DMS114 treated with DMSO at 0.1 percent for 48 hours (cell line): ENCODE data around the gene TMPRSS9.
"Not testable (repeated sequence)": the region's sequence is repeated elsewhere in the genome, so short reads cannot be mapped to it uniquely, and the experiment has no call there.

Experiments used
- DNase-seq: peaks from one replicate; lab custom pipeline; 2025; ENCODE audit not compliant: unreplicated experiment; lab: John Stamatoyannopoulos, UW

TMPRSS9 gene

DNA sequence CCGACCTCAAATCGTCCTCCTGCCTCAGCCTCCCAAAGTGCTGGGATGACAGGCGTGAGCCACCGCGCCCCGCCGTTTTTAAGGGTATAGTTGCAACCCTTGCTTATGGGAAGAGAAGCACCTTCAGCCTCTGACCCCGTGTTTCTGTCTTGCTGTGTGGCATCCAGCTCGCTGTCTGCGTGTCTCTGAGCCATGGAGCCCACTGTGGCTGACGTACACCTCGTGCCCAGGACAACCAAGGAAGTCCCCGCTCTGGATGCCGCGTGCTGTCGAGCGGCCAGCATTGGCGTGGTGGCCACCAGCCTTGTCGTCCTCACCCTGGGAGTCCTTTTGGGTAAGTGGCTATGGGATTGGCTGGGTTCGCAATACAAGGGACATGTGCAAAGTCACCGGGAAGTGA is 29.5 kb downstream of the TMPRSS9 start:
- no peak for DNase-seq

DNA sequence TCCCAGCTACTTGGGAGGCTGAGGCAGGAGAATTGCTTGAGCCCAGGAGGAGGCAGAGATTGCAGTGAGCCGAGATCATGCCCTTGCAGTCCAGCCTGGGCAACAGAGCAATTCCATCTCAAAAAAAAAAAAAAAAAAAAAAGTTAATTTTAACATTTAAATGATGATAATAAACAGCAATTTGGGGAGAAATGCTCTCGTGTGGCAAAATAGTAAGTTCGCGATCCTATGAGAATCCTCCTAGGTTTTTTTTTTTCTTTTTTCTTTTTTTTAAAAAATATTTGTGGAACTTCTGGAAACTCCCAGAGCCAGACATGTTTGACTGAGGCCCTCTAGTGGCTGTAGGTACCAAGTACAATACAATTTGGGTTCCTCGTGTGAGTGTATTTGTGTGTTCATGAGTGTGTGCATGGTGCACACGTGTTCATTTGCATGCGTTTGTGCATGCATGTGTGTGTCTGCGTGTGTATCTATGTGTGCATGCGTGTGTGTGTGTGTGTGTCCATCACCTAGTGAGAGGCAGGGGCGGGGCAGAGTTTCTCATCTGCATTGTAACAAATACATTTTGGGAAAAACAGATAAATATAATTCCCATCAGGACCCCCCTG is 31.2 kb downstream of the TMPRSS9 start:
- peak; percentile 22 for DNase-seq

- DNase-seq = no peak
These were observed 32.3 kb downstream of the TMPRSS9 start for GRCh38 chr19:2392366-2392765.

DNA sequence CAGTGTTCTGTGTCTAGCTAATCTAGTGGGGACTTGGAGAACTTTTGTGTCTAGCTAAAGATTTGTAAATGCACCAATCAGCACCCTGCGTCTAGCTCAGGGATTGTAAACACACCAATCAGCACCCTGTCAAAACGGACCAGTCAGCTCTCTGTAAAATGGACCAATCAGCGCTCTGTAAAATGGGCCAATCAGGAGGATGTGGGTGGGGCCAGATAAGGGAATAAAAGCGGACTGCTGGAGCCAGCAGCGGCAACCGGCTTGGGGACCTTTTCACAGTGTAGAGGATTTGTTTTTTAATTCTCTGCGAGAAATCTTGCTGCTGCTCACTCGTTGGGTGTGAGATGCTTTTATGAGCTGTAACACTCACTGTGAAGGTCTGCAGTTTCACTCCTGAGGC is 32.8 kb downstream of the TMPRSS9 start:
- not testable (repeated sequence) for DNase-seq

GRCh38 chr19:2394054-2394441 is 34.0 kb downstream of the TMPRSS9 start:
- no peak for DNase-seq

DNA sequence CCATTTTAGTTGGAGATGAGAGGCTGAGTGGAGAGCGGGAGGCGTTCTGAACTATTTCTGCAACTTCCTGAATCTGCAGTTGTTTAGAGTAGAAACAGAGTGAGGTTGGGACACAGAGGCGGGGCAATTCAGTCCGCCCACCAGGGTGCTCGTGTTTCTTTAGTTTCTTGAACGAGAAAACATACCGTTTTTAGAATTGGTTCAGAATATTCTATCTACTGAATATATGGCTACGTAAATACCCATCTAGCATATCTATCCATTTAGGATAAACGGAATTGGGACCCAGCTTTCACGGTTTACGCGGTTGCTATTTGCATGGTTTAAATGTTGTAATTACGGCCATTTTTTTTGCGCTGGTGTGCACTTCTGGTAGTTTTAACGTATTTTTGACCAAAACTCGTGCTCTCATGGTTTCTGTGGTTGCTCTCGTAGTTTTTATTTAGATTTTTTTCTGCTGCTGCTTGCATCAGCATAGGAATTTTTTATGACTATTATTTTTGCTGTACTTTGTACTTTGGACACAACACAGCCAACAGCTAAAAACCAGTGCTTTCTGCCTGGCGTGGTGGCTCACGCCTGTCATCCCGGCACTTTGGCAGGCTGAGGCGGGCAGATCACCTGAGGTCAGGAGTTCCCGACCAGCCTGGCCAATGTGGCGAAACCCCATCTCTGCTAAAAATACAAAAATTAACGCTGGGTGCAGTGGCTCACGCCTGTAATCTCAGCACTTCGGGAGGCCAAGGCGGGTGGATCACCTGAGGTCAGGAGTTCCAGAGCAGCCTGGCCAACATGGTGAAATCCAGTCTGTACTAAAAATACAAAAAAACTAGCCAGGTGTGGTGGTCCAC is 34.6 kb downstream of the TMPRSS9 start:
- DNase-seq = no peak

DNA sequence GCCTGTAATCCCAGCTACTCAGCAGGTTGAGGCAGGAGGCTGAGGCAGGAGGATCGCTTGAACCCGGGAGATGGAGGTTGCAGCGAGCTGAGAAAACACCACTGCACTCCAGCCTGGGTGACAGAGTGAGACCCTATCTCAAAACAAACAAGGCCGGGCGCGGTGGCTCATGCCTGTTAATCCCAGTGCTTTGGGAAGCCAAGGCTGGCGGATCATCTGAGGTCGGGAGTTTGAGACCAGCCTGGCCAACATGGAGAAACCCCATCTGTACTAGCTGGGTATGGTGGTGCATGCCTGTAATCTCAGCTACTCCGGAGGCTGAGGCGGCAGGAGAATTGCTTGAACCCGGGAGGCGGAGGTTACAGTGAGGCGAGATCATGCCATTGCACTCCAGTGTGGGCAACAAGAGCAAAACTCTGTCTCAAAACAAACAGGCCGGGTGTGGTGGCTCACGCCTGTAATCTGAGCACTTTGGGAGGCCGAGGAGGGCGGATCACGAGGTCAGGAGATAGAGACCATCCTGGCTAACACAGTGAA is 35.3 kb downstream of the TMPRSS9 start:
- DNase-seq = not testable (repeated sequence)

DNA sequence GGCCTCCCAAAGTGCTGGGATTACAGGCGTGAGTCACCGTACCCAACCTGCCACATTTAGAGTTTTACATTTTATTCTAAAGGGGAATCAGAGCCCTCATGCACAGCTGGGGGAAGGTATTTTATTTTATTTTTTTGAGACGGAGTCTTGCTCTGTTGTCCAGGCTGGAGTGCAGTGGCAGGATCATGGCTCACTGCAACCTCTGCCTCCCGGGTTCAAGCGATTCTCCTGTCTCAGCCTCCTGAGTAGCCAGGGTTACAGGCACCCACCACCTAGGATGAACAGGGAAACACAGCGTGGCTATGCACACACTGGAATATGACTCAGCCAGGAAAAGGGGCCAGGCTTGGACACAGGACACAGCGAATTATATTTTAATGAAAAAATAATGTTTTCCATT is 37.1 kb downstream of the TMPRSS9 start:
- DNase-seq = not testable (repeated sequence)

- no peak for DNase-seq
These were observed 38.8 kb downstream of the TMPRSS9 start for GRCh38 chr19:2398735-2399305.

- DNase-seq = no peak
These were observed 39.5 kb downstream of the TMPRSS9 start for GRCh38 chr19:2399582-2399981.

GRCh38 chr19:2408247-2408646 is 48.2 kb downstream of the TMPRSS9 start:
- DNase-seq = no peak

- DNase-seq = no peak
These were observed 49.4 kb downstream of the TMPRSS9 start for GRCh38 chr19:2409352-2409912.

- no peak for DNase-seq
These were observed 50.0 kb downstream of the TMPRSS9 start for GRCh38 chr19:2410023-2410422.

DNA sequence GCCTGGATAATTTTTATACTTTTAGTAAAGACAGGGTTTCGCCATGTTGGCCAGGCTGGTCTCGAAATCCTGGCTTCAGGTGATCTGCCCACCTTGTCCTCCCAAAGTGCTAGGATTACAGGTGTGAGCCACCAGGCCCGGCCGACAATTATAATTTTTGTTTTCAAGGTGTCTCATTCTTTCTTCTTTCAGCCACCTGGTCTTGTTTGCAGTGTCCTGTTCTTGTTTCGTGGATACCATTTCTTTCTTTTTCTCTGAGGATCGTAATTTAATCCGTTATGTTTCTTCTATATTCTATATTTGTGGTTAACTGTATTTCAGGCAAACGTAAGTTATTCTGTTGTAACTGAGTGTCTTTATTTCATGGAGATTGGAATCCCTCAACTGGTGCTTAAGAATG is 51.6 kb downstream of the TMPRSS9 start:
- no peak for DNase-seq

GRCh38 chr19:2412449-2412848 is 52.4 kb downstream of the TMPRSS9 start:
- no peak for DNase-seq

DNA sequence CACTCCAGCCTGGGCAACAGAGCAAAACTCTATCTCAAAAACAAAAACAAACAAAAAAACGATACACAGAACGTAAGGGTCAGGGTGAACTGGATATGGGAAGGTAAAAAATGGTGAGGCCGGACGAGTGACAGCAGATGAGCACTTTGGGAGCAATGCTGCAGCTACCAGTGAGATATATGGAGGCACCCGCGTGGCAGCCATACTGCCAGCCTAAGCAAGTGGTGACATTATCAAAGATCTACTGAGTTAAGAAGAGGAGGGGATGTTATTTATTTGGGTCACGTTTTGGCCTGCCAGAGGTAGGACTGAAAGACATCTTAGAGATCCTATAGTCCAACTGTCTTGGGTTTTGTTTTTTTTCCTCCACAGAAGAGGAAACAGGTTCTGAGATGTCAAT is 53.1 kb downstream of the TMPRSS9 start:
- DNase-seq = no peak

GRCh38 chr19:2413629-2414028 is 53.6 kb downstream of the TMPRSS9 start:
- DNase-seq = no peak

DNA sequence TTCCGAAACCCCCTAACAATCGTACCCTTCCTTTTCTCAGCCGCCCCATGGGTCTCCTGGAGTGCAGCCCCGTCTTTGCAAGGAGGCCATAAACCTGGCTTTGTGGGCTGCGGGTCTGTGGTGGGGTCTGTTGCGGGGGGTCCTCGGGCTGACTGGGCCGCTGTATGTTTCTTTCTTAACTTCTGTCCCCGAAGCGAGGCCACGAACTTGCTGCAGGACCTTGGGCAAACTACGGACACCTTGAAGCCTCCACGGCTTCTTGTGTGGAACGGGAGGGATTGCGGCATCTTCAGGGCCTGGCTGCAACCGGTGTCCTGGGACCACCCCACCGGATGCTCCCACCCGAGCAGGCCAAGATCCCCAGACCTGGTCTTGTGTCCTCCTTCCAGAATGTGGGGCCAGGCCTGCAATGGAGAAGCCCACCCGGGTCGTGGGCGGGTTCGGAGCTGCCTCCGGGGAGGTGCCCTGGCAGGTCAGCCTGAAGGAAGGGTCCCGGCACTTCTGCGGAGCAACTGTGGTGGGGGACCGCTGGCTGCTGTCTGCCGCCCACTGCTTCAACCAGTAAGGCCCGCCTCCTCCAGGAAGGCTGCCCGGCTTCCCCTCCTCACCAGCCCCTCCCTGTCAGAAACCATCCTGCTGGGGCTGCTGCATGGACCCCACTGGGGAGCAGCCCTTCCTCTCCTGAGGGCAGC is 55.4 kb downstream of the TMPRSS9 start:
- DNase-seq = no peak

GRCh38 chr19:2415973-2416319 is 55.9 kb downstream of the TMPRSS9 start:
- no peak for DNase-seq

DNA sequence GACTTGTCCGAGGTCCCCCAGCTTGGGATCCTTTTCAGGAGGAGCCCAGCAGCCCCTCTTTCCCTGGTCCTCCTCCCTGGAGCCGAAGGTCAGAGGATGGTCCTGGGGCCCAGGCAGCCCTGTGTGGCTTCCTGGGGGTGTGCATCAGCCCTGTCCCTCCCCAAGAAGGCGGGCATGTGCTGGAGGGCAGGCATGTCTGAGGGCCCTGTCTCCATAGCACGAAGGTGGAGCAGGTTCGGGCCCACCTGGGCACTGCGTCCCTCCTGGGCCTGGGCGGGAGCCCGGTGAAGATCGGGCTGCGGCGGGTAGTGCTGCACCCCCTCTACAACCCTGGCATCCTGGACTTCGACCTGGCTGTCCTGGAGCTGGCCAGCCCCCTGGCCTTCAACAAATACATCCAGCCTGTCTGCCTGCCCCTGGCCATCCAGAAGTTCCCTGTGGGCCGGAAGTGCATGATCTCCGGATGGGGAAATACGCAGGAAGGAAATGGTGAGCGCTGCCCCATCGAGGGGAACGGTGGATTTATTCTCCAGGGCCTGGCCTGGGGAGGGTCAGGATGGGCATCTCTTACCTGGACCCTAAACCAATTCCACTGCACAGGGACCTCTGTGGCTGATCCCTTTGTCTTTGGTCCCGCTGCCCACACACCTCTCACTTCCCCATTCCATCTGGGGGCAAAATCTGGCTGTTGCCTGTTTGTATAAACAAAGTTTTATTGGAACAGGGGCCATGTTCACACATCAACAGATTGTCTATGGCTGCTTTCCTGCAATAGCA is 56.4 kb downstream of the TMPRSS9 start:
- no peak for DNase-seq
